SK-N-SH treated with all-trans-retinoic acid at 6 μM for 48 hours (cell line): ENCODE measurements around the gene S100A3.

ENCODE experiments used
- ATAC-seq: fragments of 200-7000 bp; cut with Tn5 transposase; 3 replicates; pipeline ENCODE4 v1.9.1; 2020; ENCODE audit warnings: mild to moderate bottlenecking, moderate library complexity
- ARNTL ChIP-seq: fragments of 450-650 bp; formaldehyde crosslinking; IDR thresholded peaks from 2 replicates; pipeline ENCODE4 v1.5.0; 2020; ENCODE audit warnings: low read depth, mild to moderate bottlenecking, moderate library complexity, borderline replicate concordance
- CREB5 ChIP-seq: fragments of 250-450 bp; sonication (Bioruptor Pico); IDR thresholded peaks from 2 replicates; pipeline ENCODE4 v1.5.1; 2020; ENCODE audit warnings: low read depth, mild to moderate bottlenecking, moderate library complexity
- CSDC2 ChIP-seq: fragments of 250-450 bp; sonication (Bioruptor Pico); IDR thresholded peaks from 2 replicates; pipeline ENCODE4 v1.5.0; 2020; ENCODE audit warnings: mild to moderate bottlenecking, moderate library complexity
- CSRNP3 ChIP-seq: fragments of 250-450 bp; sonication (Bioruptor Pico); IDR thresholded peaks from 2 replicates; pipeline ENCODE4 v1.5.1; 2021; ENCODE audit warnings: mild to moderate bottlenecking, moderate library complexity
- ESRRG ChIP-seq: fragments of 250-450 bp; sonication (Bioruptor Pico); IDR thresholded peaks from 2 replicates; pipeline ENCODE4 v1.6.1; 2021; ENCODE audit warnings: mild to moderate bottlenecking
- GLIS3 ChIP-seq: fragments of 250-450 bp; sonication (Bioruptor Pico); IDR thresholded peaks from 2 replicates; pipeline ENCODE4 v1.5.0; 2020; ENCODE audit warnings: mild to moderate bottlenecking, moderate library complexity
- ISL1 ChIP-seq: fragments of 250-450 bp; sonication (Bioruptor Pico); IDR thresholded peaks from 2 replicates; pipeline ENCODE4 v2.1.2; 2022; ENCODE audit warnings: mild to moderate bottlenecking, moderate library complexity
- OSR1 ChIP-seq: fragments of 250-450 bp; sonication (Bioruptor Pico); IDR thresholded peaks from 2 replicates; pipeline ENCODE4 v1.8.0; 2022; ENCODE audit warnings: moderate library complexity, mild to moderate bottlenecking, inconsistent platforms
- PATZ1 ChIP-seq: fragments of 250-450 bp; sonication (Bioruptor Pico); IDR thresholded peaks from 2 replicates; pipeline ENCODE4 v1.8.0; 2020; ENCODE audit warnings: mild to moderate bottlenecking, moderate library complexity, borderline replicate concordance
- POU6F1 ChIP-seq: fragments of 250-450 bp; sonication (Bioruptor Pico); IDR thresholded peaks from 2 replicates; pipeline ENCODE4 v1.8.0; 2021; ENCODE audit warnings: low read depth, mild to moderate bottlenecking, moderate library complexity, borderline replicate concordance
- PPARA ChIP-seq: fragments of 250-450 bp; sonication (Bioruptor Pico); IDR thresholded peaks from 2 replicates; pipeline ENCODE4 v1.5.0; 2020; ENCODE audit warnings: mild to moderate bottlenecking, borderline replicate concordance
- SNAI2 ChIP-seq: fragments of 250-450 bp; sonication (Bioruptor Pico); IDR thresholded peaks from 2 replicates; pipeline ENCODE4 v1.5.0; 2020; ENCODE audit warnings: mild to moderate bottlenecking, moderate library complexity
- TOX ChIP-seq: fragments of 250-450 bp; sonication (Bioruptor Pico); IDR thresholded peaks from 2 replicates; pipeline ENCODE4 v1.8.0; 2021; ENCODE audit warnings: mild to moderate bottlenecking, moderate library complexity, borderline replicate concordance
- TSHZ2 ChIP-seq: fragments of 250-450 bp; sonication (Bioruptor Pico); IDR thresholded peaks from 2 replicates; pipeline ENCODE4 v1.5.0; 2020; ENCODE audit warnings: mild to moderate bottlenecking, moderate library complexity
- ZC3H10 ChIP-seq: fragments of 250-450 bp; sonication (Bioruptor Pico); IDR thresholded peaks from 2 replicates; pipeline ENCODE4 v1.5.1; 2021; ENCODE audit warnings: mild to moderate bottlenecking, moderate library complexity
- ZFP3 ChIP-seq: fragments of 250-450 bp; sonication (Bioruptor Pico); IDR thresholded peaks from 2 replicates; pipeline ENCODE4 v1.5.0; 2020; ENCODE audit warnings: mild to moderate bottlenecking, moderate library complexity
- ZNF565 ChIP-seq: fragments of 450-650 bp; formaldehyde crosslinking; conservative IDR thresholded peaks from 2 replicates; pipeline ENCODE4 v1.5.0; 2020; ENCODE audit warnings: low read depth, mild to moderate bottlenecking, moderate library complexity
- ZNF70 ChIP-seq: fragments of 450-650 bp; formaldehyde crosslinking; IDR thresholded peaks from 2 replicates; pipeline ENCODE4 v1.5.0; 2020; ENCODE audit warnings: mild to moderate bottlenecking, moderate library complexity

Gene S100A3

GRCh38 chr1:153513666-153514065, 35.4 kb downstream of the S100A3 start:
- no peak for ATAC-seq
- TF ChIP-seq ARNTL (CRISPR knock-in tag), result no peak
- no peak for TF ChIP-seq ZFP3 (CRISPR knock-in tag)
- no peak for TF ChIP-seq CSDC2 (CRISPR knock-in tag)
- TF ChIP-seq ZC3H10, result no peak
- no peak for TF ChIP-seq CREB5 (CRISPR knock-in tag)

GRCh38 chr1:153513023-153513422, 36.0 kb downstream of the S100A3 start:
- no peak for ATAC-seq
- TF ChIP-seq SNAI2 (CRISPR knock-in tag) (no peak), TSHZ2 (CRISPR knock-in tag) (no peak), ISL1 (CRISPR knock-in tag) (no peak), TOX (CRISPR knock-in tag) (no peak), POU6F1 (CRISPR knock-in tag) (no peak), PPARA (CRISPR knock-in tag) (no peak), PATZ1 (CRISPR knock-in tag) (no peak), CSRNP3 (CRISPR knock-in tag) (no peak), ZNF70 (CRISPR knock-in tag) (no peak)

- ATAC-seq, result peak; percentile 83
- no peak for TF ChIP-seq POU6F1 (CRISPR knock-in tag)
- TF ChIP-seq ESRRG (CRISPR knock-in tag), result no peak
- TF ChIP-seq, all 23 proteins: peak for 0
These were observed 38.1 kb downstream of the S100A3 start for GRCh38 chr1:153510984-153511410.

GRCh38 chr1:153509729-153510354, 39.2 kb downstream of the S100A3 start:
- peak; percentile 49 for ATAC-seq

More at GRCh38 chr1:153509729-153510354, 39.2 kb downstream of the S100A3 start:
- TF ChIP-seq ZFP3 (CRISPR knock-in tag) (no peak), ARNTL (CRISPR knock-in tag) (no peak), GLIS3 (no peak), OSR1 (CRISPR knock-in tag) (0 out of 2 replicates have a peak, but pooled peaks have one; percentile 29), ZNF565 (no peak)
